ENCODE measurements around the gene HOMER1.

The HOMER1 gene

GRCh38 chr5:79418276-79418675, 95.7 kb downstream of the HOMER1 start:
- no peaks in the 10 kb centered on the region for H3K9me3 ChIP-seq
- H3K4me3 ChIP-seq (ENCODE audit: low read depth, low read length): no peak overlapping the region
- DNase-seq: no peak
- TF ChIP-seq, protein P1, sequence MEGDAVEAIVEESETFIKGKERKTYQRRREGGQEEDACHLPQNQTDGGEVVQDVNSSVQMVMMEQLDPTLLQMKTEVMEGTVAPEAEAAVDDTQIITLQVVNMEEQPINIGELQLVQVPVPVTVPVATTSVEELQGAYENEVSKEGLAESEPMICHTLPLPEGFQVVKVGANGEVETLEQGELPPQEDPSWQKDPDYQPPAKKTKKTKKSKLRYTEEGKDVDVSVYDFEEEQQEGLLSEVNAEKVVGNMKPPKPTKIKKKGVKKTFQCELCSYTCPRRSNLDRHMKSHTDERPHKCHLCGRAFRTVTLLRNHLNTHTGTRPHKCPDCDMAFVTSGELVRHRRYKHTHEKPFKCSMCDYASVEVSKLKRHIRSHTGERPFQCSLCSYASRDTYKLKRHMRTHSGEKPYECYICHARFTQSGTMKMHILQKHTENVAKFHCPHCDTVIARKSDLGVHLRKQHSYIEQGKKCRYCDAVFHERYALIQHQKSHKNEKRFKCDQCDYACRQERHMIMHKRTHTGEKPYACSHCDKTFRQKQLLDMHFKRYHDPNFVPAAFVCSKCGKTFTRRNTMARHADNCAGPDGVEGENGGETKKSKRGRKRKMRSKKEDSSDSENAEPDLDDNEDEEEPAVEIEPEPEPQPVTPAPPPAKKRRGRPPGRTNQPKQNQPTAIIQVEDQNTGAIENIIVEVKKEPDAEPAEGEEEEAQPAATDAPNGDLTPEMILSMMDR (IDR thresholded peaks at IDR 0.05; ENCODE audit: low read depth, low read length): no peak
- no peaks in the 10 kb centered on the region; the same call in 1 of the 2 replicates for H3K27me3 ChIP-seq
- H3K36me3 ChIP-seq: no peaks in the 10 kb centered on the region
- peaks cover 3% of the 10 kb centered on the region; the same call in 1 of the 2 replicates for H3K4me1 ChIP-seq

DNA sequence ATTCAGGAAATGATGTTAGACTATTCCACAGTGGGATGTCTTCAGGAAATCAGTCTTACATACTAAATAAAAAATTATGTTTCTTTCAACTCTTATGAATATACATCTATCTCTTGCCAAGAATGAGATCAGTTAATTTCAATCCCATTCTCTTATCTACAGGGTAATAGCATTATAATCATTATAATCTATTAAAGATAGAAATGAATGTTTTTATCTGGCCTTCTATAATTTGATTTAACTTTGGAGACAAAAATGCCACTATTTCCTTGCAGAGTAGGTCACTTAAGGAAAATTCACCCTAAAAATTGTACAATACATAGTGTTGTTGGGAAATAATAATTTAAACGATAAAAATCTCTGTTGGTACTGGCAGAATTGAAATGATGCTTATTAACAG, 96.4 kb downstream of the HOMER1 start:
- TF ChIP-seq, protein P1 (IDR thresholded peaks at IDR 0.05; ENCODE audit: low read depth, low read length): no peak
- Histone ChIP-seq H3K9me3 (no peaks in the 10 kb centered on the region), H3K36me3 (no peaks in the 10 kb centered on the region), H3K4me1 (peaks cover 3% of the 10 kb centered on the region; the same call in 1 of the 2 replicates), H3K27me3 (no peaks in the 10 kb centered on the region; the same call in 1 of the 2 replicates), H3K4me3 (ENCODE audit: low read depth, low read length) (no peak overlapping the region)
- DNase-seq: no peak

- Histone ChIP-seq H3K4me1 (peaks cover 3% of the 10 kb centered on the region; the same call in 1 of the 2 replicates), H3K36me3 (no peaks in the 10 kb centered on the region), H3K9me3 (no peaks in the 10 kb centered on the region), H3K4me3 (ENCODE audit: low read depth, low read length) (no peak overlapping the region), H3K27me3 (no peaks in the 10 kb centered on the region; the same call in 1 of the 2 replicates)
- TF ChIP-seq, protein P1 (IDR thresholded peaks at IDR 0.05; ENCODE audit: low read depth, low read length): no peak
- no peak for DNase-seq
These were observed 97.4 kb downstream of the HOMER1 start for GRCh38 chr5:79416499-79416898.

- DNase-seq: no peak
- H3K27me3 ChIP-seq: peaks cover 3% of the 10 kb centered on the region; the same call in 1 of the 2 replicates
- H3K4me3 ChIP-seq (ENCODE audit: low read depth, low read length): no peak overlapping the region
- TF ChIP-seq, protein P1 (IDR thresholded peaks at IDR 0.05; ENCODE audit: low read depth, low read length): no peak
- H3K4me1 ChIP-seq: peaks cover 3% of the 10 kb centered on the region; the same call in 1 of the 2 replicates
- no peaks in the 10 kb centered on the region for H3K9me3 ChIP-seq
- H3K36me3 ChIP-seq: no peaks in the 10 kb centered on the region
These were observed 100.8 kb downstream of the HOMER1 start for GRCh38 chr5:79413112-79413511.

- Histone ChIP-seq H3K4me3 (ENCODE audit: low read depth, low read length) (no peak overlapping the region), H3K4me1 (no peaks in the 10 kb centered on the region), H3K36me3 (no peaks in the 10 kb centered on the region), H3K9me3 (no peaks in the 10 kb centered on the region), H3K27me3 (peaks cover 11% of the 10 kb centered on the region)
- TF ChIP-seq, protein P1 (IDR thresholded peaks at IDR 0.05; ENCODE audit: low read depth, low read length): no peak
- DNase-seq: no peak
These were observed 105.9 kb downstream of the HOMER1 start for GRCh38 chr5:79408028-79408427.

GRCh38 chr5:79407591-79407990, 106.3 kb downstream of the HOMER1 start:
- Histone ChIP-seq H3K36me3 (no peaks in the 10 kb centered on the region), H3K4me3 (ENCODE audit: low read depth, low read length) (no peak overlapping the region), H3K4me1 (no peaks in the 10 kb centered on the region), H3K9me3 (no peaks in the 10 kb centered on the region), H3K27me3 (peaks cover 11% of the 10 kb centered on the region)
- TF ChIP-seq, protein P1 (IDR thresholded peaks at IDR 0.05; ENCODE audit: low read depth, low read length): no peak
- no peak for DNase-seq
